Left lung (tissue), 10 donors: ENCODE results near the gene GIMAP8. TPM values are rescaled to one million over a fixed set of nuclear protein-coding genes. Genes with fewer than 3 reads are reported as not detected.
A peak's percentile ranks its signal among the peaks of the same experiment; 100 is the strongest.

Experiments
- ATAC-seq: fragments of 200-7000 bp; cut with Tn5 transposase; one replicate; pipeline ENCODE4 v1.9.1; 2020; ENCODE audit warnings: moderate library complexity
- DNase-seq, 4 donors: peaks; one replicate each; pipeline ENCODE4 v3.0.0-alpha.2; 2013 to 2020
- H3K27ac ChIP-seq, 2 donors: fragments of 200-600 bp; sonication (generic) in 1 of 2; one replicate each; pipeline versions ENCODE4 v1.5.0 to v1.8.0; 2020 to 2021
- H3K27me3 ChIP-seq, 2 donors: fragments of 200-600 bp; sonication (generic) in 1 of 2; one replicate each; pipeline versions ENCODE4 v1.5.0 to v1.8.0; 2020 to 2021
- H3K36me3 ChIP-seq, 2 donors: fragments of 200-600 bp; sonication (generic) in 1 of 2; one replicate each; pipeline versions ENCODE4 v1.5.0 to v1.8.0; 2020 to 2021
- H3K4me1 ChIP-seq, 2 donors: fragments of 200-600 bp; one replicate each; pipeline ENCODE4 v1.8.0; 2021
- H3K4me3 ChIP-seq, 2 donors: fragments of 200-600 bp; sonication (generic) in 1 of 2; one replicate each; pipeline versions ENCODE4 v1.5.0 to v1.8.0; 2020 to 2021; ENCODE audit warnings: mild to moderate bottlenecking in 1 of 2
- H3K9me3 ChIP-seq, 2 donors: fragments of 200-600 bp; sonication (generic) in 1 of 2; one replicate each; pipeline versions ENCODE4 v1.5.0 to v1.8.0; 2020 to 2021
- CTCF ChIP-seq, 2 donors: fragments of 200-600 bp; sonication (generic) in 1 of 2; IDR thresholded peaks; one replicate each; pipeline versions ENCODE4 v1.5.0 to v1.8.0; 2021; ENCODE audit warnings: antibody characterized with exemption in 2 of 2
- intact Hi-C, 2 donors: fragments of 100-400 bp; cut with DNase I; formaldehyde crosslinking; loops; one replicate each; pipeline versions ENCODE4 v1.11.2 to v1.14.2; 2022
- polyA plus RNA-seq, 6 donors: library from polyadenylated mRNA; unstranded; fragments of 120-200 nt; gene quantifications; one replicate each; pipeline ENCODE4 v1.2.1, GENCODE V29; 2013; ENCODE audit not compliant: insufficient read length in 6 of 6
- total RNA-seq, 2 donors: library from RNA; stranded (reverse); fragmentation: NEBNext Ultra II Directional; extraction: Animal tissue kit (Norgen Biotek cat#: 25700); gene quantifications; one replicate each; pipeline ENCODE4 v1.2.1, GENCODE V29; 2021
- donor health status: DM: no; HTN: yes; CAD: no.
- donor health status: DM: no; HTN: no; CAD: no.

Gene GIMAP8
- total and polyA plus RNA-seq, 8 donors = 17.1 to 37.3 (median 24.6) TPM

GRCh38 chr7:150449206-150449952, 1.1 kb upstream of the GIMAP8 start:
- no peak for ATAC-seq
- H3K4me1 ChIP-seq = peaks cover 10 to 50% of the 10 kb centered on the region in 2 donors
- no peaks in the 10 kb centered on the region for H3K9me3 ChIP-seq
- H3K36me3 ChIP-seq = no peaks in the 10 kb centered on the region
- no peak overlapping the region for H3K4me3 ChIP-seq
- DNase-seq = no peak
- H3K27me3 ChIP-seq = no peaks in the 10 kb centered on the region
- peak overlapping the region; percentile 11 to 95 for H3K27ac ChIP-seq
- intact Hi-C loops = loop anchor here in 1 of 2 donors (5.0 kb wide), 1 partner anchor 308 kb away; no protein-coding TSS in a partner anchor
- no peak for TF ChIP-seq CTCF (IDR thresholded peaks at IDR 0.05)

DNA sequence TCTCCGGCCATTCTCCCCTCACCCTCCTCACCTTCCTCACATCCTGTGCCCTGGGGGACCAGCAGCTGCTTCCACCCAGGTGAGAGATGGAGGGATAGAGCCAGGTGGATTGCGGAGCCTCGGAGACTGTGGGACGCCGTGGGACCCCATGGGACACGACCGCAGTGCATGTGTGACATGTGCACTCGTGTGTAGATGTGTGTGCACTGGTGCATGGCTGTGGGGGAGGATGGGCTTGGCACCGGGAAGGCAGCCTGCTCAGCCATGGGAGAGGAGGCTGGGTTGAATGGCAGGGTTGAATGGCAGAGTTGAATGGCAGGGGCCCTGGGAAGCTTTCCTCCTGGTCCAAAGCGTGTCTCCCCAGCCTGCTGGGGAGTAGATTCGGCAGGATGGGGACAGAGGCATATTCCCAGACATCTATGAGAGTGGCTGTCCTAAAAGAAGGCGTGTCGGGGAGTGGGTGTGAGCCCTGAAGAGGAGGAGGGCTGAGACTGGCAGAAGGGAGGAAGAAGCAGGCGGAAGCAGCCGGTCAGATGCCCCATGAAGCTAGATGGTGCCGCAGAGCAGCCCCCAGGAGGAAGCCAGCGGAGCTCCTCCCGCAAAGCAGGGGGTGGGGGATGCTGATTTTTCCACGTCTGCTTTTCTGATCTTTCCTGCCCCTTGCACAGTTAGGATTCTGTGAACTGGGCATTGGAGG, 815 bp downstream of the GIMAP8 start:
- Histone ChIP-seq H3K4me1 (peaks cover 10 to 53% of the 10 kb centered on the region in 2 donors), H3K4me3 (peak overlapping the region; percentile 42 to 52), H3K27ac (peak overlapping the region; percentile 77 to 95), H3K36me3 (no peaks in the 10 kb centered on the region), H3K27me3 (no peaks in the 10 kb centered on the region), H3K9me3 (peaks cover 0 to 4% of the 10 kb centered on the region in 2 donors)
- TF ChIP-seq CTCF (IDR thresholded peaks at IDR 0.05) = no peak
- DNase-seq (peak in 2 of 4 donors; percentile 80 to 89), ATAC-seq (peak; percentile 68)
- intact Hi-C loops = no loop called here

DNA sequence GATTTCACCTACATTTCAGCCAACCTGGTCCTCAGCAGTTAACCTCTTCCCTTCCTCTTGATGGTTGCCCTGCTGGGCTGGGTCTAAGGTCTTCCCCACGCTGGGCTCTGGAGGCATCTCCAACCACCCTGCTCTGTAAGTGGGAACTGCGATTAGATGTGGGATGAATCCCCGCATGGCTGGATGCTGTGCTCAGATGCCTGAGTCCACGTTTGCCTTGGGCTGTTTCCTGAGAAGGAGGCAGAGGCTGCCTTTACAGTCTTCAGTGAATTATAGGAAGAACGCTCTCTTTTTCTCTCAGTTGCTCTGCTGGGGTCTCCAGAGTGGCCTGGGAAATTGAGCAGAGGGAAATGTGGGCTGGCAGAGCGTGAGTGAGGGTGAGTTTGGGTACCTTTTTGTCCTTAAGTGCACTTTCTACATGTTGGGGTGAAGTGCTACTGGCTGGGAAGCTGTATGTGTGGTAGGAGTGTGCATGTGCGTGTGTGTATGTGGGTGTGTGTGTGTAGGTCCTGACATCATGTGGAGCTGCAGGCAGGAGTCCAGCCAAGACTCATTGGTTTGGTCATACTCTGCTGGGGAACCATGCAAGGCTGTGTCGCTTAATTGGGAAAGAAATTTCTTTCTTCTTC, 1.5 kb downstream of the GIMAP8 start:
- peaks cover 0 to 4% of the 10 kb centered on the region in 2 donors for H3K9me3 ChIP-seq
- no peak for DNase-seq

GRCh38 chr7:150453181-150453580, 2.8 kb downstream of the GIMAP8 start:
- Histone ChIP-seq H3K27ac (peak overlapping the region; percentile 77 to 95), H3K36me3 (peaks cover 0 to 2% of the 10 kb centered on the region in 2 donors), H3K9me3 (peaks cover 0 to 7% of the 10 kb centered on the region in 2 donors), H3K27me3 (no peaks in the 10 kb centered on the region), H3K4me1 (peaks cover 10 to 52% of the 10 kb centered on the region in 2 donors), H3K4me3 (peak overlapping the region; percentile 7 to 52)
- ATAC-seq (no peak), DNase-seq (no peak)
- TF ChIP-seq CTCF (IDR thresholded peaks at IDR 0.05) = no peak
- intact Hi-C loops = no loop called here

More for the DNA sequence above, 1.5 kb downstream of the GIMAP8 start:
- Histone ChIP-seq H3K36me3 (no peaks in the 10 kb centered on the region), H3K27me3 (no peaks in the 10 kb centered on the region), H3K27ac (peak overlapping the region; percentile 77 to 95), H3K4me1 (peaks cover 10 to 53% of the 10 kb centered on the region in 2 donors), H3K4me3 (peak overlapping the region; percentile 42 to 52)
- intact Hi-C loops = no loop called here
- TF ChIP-seq CTCF (IDR thresholded peaks at IDR 0.05) = no peak
- ATAC-seq = peak; percentile 16
